Measurements from ENCODE around the gene G3BP2.
"Not testable (repeated sequence)": the region's sequence is repeated elsewhere in the genome, so short reads cannot be mapped to it uniquely, and the experiment has no call there.

Gene G3BP2

DNA sequence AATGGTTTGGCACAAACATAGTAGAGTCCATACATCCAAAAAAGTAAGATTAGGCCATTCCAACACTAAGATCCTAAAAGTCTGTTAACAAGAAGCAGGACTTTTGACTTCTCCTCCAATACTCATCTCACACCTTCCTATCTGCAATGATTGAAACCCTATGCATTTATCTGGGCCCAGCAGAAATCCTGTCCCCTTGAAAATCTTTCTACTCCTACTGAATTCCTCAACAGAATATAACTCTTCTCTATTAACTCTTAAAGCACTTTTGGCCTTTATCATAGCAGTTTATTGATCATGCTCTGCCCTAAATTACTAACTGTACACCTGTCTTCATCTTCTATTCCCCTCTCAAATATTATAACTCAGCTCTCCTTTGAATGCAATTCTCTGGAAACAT is 4.6 kb downstream of the G3BP2 start:
- H3K4me3 ChIP-seq (ENCODE audit: low read depth, low read length) = peak overlapping the region; percentile 22
- DNase-seq (ENCODE audit: low read depth) = no peak
- TF ChIP-seq CTCF (IDR thresholded peaks at IDR 0.05; ENCODE audit: low read depth, low read length) (no peak), MYC (IDR thresholded peaks at IDR 0.05; ENCODE audit: low read depth, low read length) (no peak)

- DNase-seq (ENCODE audit: low read depth); H3K4me3 ChIP-seq (ENCODE audit: low read depth, low read length): not testable (repeated sequence)
Observed at GRCh38 chr4:75667636-75668035, 5.6 kb downstream of the G3BP2 start.

DNA sequence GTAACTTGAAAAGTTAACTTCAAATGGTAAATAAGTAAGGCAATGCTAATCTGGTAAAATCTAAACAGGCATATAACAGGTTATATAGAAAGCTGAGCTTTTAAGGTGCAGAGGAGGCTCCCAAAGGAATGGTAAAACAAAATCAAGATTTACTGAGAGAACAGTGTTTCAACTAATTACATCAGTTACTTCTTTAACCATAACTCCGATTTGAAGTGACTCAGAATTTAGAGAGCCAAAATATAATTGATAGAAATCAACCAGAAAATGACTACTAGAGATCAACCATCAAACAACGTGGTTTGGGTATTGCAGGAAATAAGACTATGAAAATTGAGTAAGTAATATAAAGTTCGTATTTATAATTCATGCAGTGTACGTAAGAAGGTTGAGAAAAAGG is 6.9 kb downstream of the G3BP2 start:
- H3K4me3 ChIP-seq (ENCODE audit: low read depth, low read length) = peak overlapping the region; percentile 3

DNA sequence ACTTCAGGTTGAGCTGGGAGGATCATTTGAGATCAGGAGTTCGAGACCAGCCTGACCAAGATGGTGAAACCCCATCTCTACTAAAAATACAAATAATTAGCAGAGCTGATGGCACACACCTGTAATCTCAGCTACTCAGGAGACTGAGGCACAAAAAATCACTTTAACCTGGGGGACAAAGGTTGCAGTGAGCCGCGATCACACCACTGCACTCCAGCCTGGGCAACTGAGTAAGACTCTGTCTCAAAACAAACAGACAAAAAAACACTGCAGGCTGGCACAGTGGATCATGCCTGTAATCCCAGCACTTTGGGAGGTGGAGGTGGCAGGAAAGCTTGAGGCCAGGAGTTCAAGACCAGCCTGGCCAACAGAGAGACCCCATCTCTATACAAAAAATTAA is 8.6 kb downstream of the G3BP2 start:
- H3K4me3 ChIP-seq (ENCODE audit: low read depth, low read length); DNase-seq (ENCODE audit: low read depth): not testable (repeated sequence)

More for the DNA sequence above, 6.9 kb downstream of the G3BP2 start:
- DNase-seq (ENCODE audit: low read depth) = no peak
- TF ChIP-seq POLR2A (IDR thresholded peaks at IDR 0.05; ENCODE audit: extremely low read depth, insufficient read length) (no peak), MYC (IDR thresholded peaks at IDR 0.05; ENCODE audit: low read depth, low read length) (no peak), CTCF (IDR thresholded peaks at IDR 0.05; ENCODE audit: low read depth, low read length) (no peak)
- TF ChIP-seq, protein P1, sequence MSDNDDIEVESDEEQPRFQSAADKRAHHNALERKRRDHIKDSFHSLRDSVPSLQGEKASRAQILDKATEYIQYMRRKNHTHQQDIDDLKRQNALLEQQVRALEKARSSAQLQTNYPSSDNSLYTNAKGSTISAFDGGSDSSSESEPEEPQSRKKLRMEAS (IDR thresholded peaks at IDR 0.05; ENCODE audit: low read depth, low read length) = no peak

DNA sequence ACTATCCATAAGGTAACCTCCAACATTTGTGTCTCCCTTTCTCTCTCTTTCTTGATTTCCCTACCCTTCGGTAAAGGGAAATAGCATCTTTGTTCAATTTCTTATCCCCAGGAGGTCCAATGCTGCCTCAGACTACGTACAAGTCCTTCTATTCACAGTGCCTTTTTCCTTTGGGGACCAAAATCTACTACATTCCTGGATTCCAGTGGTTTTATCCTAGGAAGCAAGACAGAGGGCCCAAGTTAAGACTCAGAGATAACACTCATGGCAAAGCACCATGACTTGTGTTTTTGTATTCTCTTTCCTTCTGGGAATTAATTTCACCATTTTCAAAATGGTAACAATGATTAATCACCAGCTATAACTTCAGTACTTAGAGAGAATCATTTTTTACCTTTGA is 10.6 kb downstream of the G3BP2 start:
- TF ChIP-seq POLR2A (IDR thresholded peaks at IDR 0.05; ENCODE audit: extremely low read depth, insufficient read length) = no peak
- TF ChIP-seq, protein P1 (IDR thresholded peaks at IDR 0.05; ENCODE audit: low read depth, low read length) = no peak
- no peak for TF ChIP-seq CTCF (IDR thresholded peaks at IDR 0.05; ENCODE audit: low read depth, low read length)
- TF ChIP-seq MYC (IDR thresholded peaks at IDR 0.05; ENCODE audit: low read depth, low read length) = no peak
- no peak for DNase-seq (ENCODE audit: low read depth)
- no peak overlapping the region for H3K4me3 ChIP-seq (ENCODE audit: low read depth, low read length)

- H3K4me3 ChIP-seq (ENCODE audit: low read depth, low read length) = no peak overlapping the region
- no peak for TF ChIP-seq MYC (IDR thresholded peaks at IDR 0.05; ENCODE audit: low read depth, low read length)
- TF ChIP-seq CTCF (IDR thresholded peaks at IDR 0.05; ENCODE audit: low read depth, low read length) = no peak
- TF ChIP-seq, protein P1 (IDR thresholded peaks at IDR 0.05; ENCODE audit: low read depth, low read length) = no peak
- DNase-seq (ENCODE audit: low read depth) = no peak
Observed at GRCh38 chr4:75660491-75660890, 12.7 kb downstream of the G3BP2 start.

- TF ChIP-seq, protein P1 (IDR thresholded peaks at IDR 0.05; ENCODE audit: low read depth, low read length) = no peak
- TF ChIP-seq POLR2A (IDR thresholded peaks at IDR 0.05; ENCODE audit: extremely low read depth, insufficient read length) (no peak), MYC (IDR thresholded peaks at IDR 0.05; ENCODE audit: low read depth, low read length) (no peak), CTCF (IDR thresholded peaks at IDR 0.05; ENCODE audit: low read depth, low read length) (no peak)
- no peak for DNase-seq (ENCODE audit: low read depth)
Observed at GRCh38 chr4:75659512-75660031, 13.6 kb downstream of the G3BP2 start.

More at GRCh38 chr4:75659512-75660031, 13.6 kb downstream of the G3BP2 start:
- no peak overlapping the region for H3K4me3 ChIP-seq (ENCODE audit: low read depth, low read length)
